NK-92 (cell line): ENCODE data around the gene SPON2.

Experiments
- DNase-seq: peaks from one replicate; lab custom pipeline; 2025; ENCODE audit not compliant: unreplicated experiment; lab: John Stamatoyannopoulos, UW

The SPON2 gene

DNA sequence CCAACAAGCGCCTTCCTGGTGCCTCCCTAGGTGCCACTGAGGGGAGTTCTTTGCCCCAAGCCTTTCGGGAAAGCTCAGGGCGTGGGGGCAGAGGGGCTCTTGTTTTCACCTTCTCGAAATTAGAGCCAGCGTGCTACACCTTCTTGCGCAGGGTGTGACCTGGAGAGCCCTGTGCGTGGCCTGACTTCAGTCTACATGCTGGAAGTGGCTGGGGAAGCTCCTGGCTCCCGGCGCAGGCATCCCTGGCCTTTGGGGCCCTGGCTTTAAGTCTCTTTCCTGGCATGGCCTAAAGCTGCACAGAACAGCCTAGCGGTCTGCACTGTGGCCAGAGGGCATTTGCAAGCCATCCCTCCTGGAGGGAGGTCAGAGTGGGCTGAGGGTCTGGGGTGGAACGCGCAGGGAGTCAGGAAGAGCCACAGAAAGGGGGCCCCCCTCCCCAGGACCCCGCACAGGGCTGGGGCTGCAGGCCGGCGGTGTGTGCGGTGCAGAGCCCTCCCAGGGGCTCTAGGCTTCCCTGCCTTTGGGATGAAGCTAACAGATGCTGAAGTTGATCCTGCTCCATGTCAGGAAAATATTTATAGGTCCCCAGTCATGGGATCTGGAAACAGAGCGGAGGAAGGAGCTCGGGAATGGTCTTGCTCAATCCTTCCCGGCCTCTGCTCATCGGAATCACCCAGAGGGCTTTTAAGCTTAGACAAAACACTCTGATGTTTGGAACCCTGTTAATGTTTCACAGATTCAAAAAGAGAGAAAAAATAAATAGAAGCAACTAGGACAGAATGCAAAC lies 781 bp upstream of the SPON2 start:
- no peak for DNase-seq

DNA sequence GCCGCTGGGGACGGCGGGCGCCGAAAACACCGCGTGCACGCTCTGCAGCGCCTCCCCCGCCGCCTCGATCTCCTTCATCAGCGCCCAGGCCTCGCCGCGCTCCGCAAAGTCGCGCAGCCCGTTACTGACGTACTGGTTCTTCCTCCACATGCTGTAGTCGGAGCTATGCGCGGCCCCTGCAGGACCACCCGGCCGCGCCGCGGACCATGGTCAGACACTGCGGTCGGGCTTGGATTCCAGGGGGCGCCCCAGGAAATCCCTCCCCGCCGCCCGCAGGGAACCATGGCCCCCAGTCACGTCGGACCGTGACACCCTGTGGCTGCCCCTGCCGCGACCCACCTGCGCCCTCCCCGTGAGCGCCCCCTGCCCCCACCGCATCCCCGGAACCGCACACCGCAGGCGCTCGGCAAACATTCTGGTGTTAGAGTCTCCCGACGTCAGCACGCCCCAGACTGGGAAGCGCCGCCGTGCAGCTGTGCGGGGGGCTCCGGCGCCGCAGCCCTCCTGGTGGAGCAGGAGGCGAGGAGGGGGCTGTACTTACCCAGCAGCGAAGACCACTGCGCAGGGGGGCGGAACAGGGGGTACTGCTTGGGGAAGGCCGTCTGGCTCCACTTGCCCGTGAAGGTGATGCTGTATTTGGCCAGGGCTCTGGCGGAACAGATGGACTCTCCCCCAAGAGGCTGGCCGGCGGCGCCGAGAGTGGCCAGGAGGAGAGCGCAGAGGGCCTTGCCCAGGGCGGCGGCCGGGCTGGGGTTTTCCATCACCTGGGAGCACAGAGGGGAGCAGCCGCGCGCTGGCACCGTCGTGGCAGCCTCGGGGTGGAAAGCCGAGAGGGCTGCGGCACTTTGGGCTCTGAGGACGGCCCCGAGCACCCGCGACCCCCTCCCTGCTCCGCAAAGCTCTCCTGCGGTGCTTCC lies 814 bp downstream of the SPON2 start:
- DNase-seq, result no peak

DNA sequence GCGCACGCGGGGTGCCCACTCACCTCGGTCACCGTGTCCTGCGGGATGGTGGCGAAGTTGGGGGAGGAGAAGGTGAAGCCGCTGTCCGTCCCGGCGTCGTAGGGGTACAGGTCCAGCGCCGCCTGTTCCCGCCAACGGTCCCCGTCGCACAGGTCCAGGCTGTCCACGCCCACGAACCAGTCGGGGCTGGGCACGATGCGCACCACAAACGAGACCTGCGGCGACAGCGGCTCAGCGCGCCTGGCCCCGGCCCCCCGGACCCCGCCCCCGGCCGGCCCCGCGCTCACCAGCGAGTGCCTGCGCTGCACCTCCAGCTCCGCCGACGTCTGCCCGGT lies 1.4 kb downstream of the SPON2 start:
- DNase-seq, result no peak

DNA sequence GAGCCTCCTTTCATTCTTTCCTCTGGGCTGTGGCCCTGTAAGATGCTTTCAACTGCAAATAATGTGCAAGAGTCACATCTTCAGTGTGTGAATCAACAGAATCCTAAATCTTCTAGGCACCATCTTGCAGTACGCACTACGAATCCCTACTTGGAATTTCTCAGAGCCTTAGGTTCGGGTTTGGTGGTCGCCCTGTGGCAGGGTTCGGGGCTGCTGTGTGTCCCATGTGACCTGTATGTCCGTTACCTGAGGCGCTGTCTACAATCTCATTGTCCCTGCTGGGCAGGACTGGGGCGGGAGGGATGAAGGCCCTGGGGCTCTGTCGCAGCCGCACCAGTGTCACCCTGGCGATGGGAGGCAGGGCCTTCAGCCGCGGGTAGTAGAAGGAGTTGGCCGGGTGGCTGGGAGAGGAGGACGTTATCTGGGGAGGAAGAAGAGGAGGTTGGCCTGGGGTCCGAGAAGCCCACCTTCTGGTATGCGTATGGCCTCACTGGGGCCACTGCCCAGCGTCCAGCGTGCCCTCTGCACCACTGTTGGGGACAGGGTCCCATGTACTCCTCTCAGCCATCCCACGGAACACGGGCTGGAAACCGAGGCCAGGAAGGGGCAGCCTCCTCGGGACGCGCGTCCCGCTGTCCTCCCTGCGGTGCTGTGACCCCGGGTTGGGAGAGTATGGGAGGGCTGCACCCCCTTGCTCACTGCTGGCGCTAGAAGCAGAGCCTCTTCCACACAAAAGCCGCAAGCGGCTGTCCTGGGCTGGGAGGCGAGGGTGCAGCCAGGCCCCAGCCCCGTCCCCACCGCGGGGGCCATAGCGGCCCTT lies 2.0 kb downstream of the SPON2 start:
- no peak for DNase-seq

DNA sequence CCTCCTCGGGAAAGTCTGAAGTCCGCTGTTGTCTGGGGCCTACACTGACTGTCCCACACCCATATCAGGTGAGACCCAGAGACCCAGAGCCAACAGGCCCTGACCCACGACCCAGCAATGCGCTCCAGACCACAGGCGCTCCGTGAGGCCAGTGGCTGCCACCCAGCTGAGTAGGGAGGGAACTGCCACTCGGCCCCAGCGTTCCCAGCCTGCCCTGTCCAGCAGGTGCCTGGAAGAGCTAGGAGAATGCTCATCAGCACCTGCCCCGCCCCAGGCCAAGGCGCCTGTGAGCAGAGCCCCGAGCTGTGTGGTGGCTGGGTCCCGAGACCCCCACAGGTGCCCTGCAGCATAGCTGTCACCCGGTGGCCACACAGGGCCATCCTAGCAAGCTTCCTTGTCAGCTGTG lies 2.7 kb downstream of the SPON2 start:
- DNase-seq, result no peak

DNA sequence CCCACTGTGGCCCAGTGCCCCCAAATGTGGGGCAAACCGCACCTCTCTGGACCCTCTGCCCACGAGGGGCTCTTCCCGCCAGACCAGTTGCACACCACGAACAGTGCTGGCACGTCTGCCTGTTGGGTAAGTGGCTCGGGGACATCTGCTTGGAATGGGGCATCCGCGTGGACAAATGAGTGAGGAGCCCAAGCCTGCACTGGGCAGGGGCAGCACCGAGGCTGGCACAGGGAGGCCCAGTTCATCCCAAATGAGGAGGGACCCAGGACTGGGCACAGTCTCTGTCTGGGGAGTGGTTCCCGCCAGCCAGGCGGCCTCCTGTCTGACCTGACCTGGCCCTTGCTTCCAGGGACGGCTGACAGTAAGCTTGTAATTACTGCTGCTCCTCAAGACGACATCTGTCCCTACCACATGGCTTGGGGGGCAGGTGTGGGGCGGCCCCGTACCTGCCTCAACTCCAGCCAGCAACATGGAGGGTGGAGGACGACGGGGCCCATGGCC lies 3.2 kb downstream of the SPON2 start:
- DNase-seq, result no peak

DNA sequence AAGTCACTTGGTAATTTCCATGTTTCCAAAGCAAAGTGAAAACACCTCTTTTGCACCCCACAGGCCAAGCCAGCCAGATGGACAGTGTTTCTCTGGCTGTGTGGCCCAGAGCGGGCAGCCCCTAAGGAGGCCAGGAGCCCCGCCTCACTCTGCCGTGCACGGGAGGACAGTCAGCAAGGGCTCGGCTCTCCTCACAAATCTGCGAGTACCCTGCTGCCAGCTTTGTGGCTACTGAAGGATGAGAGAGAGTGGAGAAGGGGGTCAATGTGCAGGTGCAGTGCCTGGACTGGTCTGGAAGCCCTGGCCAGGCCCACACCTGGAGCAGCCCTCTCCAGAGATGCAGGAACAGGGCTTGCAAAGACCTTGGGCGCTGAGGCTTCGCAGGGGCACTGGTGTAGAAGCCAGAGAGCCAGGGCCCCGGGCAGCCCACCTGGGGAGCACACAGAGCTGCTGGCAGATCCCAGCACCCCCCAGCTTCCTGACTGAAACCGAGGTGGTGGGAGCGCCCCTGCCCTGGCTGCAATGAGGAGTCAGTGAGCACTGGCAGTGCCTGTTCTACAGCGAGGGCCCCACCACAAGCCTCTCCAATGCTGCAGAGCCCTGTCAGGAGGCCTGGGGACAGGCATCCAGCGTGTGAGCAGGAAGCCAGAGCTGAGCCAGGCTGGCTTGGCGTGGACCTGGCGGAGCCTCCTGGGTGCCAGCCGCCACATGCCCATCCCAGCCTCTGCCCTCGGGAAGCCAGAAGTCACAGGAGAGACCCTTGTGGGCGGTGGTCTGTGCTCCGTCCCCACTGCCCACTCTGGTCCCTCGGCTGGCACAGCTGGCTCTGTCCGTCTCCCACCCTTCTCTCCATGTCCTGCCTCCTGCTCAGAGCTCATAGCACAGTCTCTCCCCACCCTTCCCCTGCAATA lies 3.9 kb downstream of the SPON2 start:
- no peak for DNase-seq

DNA sequence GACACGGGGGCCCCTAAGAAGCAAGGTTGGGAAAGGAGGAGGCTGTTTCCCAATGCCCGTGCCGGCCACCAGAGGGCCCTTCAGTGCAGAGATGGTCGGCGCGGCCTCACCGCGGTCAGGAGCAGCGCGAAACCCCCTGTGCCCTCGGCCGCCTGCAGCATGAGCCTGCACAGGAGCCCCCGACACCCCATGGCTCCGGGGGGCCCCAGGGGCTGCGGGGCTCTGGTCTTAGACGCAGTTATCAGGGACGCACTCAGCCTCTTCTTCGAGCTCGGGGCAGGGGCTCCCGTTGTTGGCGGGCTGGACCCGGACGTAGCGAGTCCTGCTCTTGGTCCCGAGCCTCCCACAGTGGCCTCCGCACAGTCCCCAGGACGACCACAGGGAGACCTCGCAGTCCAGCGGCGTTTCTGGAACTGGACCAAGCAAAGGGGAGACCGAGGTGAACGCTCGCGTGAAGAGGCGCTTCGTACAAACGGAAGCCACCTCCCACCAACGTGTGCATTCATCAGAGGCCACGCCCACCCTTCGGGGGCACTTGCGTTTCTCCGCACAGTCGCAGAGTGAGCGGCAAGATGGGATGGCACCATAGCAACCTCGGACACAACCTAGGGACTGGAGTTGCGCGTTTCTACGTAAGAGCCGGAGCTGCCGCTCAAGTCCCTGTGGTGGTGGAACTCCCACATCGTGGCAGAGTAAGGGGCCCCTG lies 5.0 kb downstream of the SPON2 start:
- peak; percentile 37 for DNase-seq

DNA sequence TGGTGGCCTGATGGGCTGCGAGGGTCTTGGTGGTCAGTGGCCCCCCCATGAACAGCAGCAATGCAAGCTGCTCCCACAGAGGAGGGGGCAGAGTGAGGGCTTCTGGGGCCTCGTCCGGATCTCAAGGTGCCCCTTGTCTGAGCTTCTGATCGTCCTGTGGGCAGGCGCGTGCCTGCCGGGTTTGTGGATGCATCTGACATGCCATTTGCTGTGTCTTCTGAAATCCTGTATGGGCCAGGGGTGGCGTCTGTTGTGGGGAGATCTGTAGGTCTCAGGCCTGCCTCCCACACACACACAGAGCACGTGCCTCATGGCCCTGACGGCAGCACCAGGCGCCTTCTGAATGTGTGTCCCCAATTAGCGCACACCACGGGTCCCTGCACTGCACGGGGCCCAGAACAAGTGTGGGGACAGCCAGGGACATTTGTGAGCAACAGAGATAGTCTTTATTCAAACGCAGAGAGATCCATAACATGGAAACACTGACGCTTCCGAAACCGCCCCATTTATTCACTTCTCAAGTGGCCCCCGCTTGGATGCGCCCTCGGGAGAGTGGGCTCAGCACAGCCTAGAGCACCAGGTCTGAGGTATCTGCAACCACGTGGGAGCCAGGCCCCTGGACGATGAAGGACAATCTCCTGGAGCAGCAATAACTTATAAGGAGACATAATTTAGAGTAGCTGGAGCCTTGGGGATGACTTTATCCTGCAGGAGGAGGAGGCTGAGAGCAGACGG lies 5.7 kb downstream of the SPON2 start:
- DNase-seq, result no peak

DNA sequence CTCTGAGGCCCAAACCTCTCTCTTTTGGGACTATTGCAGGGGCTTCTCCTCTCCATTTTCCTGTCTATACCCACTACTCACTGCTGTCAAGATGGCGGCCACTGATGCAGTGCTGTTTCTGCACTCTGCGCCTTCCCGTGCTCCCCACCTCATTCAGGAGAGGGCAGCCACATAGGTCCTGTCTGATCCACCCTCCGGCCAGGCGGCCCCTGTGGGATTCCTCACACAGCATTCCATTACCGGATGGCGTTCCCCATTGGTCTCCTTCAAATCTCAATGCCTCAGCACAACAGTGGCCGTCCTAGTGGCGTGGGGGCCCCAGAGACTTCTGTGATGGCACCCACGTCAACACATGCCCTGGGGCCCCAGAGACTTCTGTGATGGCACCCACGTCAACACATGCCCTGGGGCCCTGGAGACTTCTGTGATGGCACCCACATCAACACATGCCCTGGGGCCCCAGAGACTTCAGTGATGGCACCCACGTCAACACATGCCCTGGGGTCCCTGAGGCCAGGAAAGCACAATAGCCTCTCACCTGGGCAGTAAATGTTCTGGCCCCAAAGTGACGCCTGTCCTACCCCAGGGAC lies 7.3 kb downstream of the SPON2 start:
- DNase-seq, result no peak

DNA sequence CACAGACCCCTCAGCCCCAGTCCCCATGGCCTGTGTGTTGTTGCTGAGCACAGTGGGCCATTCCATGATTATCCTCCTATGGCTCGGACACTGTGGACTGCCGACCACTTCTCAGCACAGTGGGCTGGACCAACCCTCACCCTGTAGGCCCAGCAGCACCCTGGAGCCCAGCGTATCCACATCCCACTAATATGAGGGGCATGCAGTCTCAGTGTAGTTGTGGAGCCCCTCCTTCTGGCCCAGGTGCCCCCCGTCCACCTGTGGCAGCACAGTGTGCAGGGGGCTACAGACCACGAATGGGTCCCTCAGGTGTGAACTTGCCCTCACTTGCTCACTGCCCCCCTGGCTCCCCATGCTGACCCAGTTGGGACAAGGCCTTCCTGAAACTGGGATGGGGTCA lies 7.9 kb downstream of the SPON2 start:
- no peak for DNase-seq

DNA sequence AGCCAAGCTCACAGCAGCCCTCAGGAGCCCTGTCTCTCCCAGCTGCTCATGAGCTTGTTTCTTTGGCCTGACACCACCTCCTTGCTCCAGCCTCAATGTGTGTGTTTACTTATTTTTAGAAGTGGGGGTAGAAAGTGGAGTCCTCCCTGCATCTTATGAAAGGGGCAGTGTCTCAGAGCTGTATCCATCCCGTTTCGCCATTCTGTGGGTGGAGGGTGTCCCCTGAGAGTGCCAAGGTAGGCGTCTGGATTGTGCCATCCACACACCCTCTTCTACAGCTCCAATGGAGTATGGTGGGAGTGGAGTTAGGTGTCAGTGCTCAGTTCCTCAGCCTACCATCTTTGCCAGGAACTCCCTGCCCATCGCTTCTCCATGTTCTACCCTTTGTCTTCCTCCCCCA lies 8.3 kb downstream of the SPON2 start:
- no peak for DNase-seq

DNA sequence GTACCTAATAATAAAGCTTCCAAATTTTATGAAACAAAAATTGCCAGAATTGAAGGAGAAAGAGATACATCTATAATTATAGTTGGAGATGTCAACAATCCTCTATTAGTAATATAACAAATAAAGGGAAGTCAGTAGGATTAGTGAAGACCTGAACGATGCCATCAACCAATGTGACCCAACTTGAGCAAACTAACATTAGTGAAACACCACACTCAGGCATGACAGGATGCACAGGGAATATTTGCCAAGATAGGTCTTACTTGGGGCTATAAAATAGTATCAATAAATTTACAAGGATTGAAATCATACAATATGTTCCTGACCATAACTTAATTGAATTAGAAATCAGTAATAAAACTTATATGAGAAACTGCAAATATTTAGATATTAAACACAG lies 12.0 kb downstream of the SPON2 start:
- DNase-seq, result no peak

DNA sequence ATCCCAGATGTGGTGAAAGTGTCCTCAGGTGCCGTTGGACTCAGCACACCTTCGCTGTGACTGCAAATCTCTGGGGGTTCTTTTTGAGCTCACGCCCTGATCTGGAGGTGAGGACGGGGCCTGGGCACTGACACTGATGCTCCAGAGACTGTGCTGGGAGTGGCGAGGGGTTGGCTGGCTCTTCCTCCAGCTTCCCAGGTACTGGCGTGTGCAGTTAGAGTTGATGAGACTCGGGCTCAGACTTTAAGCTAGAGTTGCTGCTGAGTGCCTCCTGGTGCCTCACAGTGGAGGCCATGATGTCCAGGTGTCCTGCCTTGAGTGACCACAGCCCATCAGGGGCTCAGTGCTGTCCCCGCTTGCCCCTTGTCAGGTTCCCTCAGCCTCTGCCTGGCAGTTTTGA lies 16.3 kb downstream of the SPON2 start:
- DNase-seq, result no peak

DNA sequence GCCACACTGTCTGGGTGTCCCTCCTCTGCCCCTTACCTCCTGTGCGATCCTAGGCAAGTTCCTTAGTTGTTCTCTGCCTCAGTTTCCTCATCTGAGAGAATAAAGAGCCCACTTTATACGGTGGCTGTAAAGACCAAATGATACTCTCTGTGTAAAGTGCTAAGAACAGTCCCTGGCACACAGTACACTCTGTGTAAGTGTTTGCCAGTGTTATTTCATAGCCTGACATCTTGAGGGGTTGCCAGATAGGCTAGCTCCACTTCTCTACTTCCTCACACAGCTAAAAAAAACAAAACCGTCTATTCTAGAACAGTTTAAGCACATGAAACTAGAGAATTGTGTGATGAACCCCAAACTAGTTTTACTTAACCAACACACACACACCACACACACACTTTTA lies 17.1 kb downstream of the SPON2 start:
- no peak for DNase-seq

DNA sequence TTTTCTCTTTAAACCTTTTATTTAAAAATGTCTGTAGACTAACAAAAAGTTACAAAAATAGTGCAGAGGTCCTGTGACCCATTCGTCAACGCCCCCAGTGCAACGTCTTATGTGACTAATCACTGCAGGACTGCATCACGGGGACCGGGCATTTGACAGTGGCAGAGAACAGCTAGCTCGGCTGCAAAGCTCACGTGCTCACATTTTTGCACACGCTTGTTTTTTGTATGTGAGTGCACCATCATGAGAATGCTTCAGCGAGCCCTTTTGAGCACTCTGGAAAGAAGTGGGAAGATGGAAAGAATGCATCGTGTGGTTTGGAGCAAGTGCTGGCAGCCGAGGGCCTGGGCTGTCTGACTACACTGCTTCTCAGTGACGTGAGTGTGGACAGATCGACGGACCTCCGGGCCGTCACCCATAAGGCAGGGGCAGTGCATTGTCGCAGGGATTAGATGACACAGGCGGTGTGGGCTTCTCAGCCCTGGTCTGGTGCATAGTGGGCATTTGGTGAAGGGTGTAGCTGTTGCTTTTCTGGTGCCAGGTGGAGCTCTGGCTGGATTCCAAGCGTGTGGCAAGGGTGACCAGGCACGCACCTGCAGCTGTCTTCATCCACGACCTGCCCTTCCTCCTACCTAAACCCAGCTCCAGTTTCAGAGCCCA lies 17.7 kb downstream of the SPON2 start:
- DNase-seq, result no peak

DNA sequence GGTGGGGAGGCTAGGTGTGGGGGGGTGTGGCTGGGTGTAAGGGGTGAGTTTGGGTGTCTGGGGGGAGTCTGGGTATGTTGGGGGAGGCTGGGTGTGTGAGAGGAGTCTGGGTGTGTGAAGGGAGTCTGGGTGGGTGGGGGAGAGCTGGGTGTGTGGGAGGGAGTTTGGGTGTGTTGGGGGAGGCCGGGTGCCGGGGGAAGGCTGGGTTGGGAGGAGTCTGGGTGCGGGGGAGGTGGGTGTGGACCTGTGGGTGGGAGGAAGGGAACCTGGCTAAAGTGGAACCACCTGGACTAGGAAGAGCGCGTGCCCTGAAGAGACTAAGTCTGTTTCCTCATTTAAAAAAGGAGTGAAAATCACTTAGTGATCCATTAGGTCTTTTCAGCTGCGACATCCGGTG lies 18.3 kb downstream of the SPON2 start:
- no peak for DNase-seq

DNA sequence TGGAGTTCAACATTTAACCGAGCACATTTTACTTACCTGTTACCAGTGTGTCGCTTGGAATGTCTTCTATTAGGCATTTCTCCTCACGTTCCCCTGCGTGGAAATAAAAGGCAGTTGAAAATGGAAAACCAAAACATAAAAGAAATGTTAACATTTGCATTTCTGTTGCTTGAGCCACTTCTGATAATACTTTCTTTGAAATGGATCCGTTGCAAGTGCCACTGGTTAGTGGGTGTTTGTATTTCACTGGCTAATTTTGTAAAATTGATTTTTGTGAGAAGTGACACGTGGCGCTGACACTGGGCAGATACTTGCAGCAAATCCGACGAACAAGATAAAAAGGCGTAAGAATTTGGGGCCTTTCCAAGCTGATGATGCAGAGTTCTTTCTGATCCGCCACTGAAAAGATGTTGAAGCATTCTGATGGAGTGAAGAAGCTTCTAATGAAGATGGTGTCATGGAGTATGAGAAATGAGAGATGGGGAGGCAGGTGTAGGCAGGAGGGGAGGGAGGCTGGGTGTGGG lies 18.8 kb downstream of the SPON2 start:
- DNase-seq, result no peak
